Neural cell (in vitro differentiated cells): ENCODE results near the gene PHLPP2. TPM values are rescaled to one million over a fixed set of nuclear protein-coding genes. Genes with fewer than 3 reads are reported as not detected.

ENCODE experiments used
- H2AFZ ChIP-seq: fragments of 200-600, 300-800 bp; sonication (generic), shearing (Covaris generic); 2 replicates; pipeline ENCODE4 v1.6.0; 2014; ENCODE audit warnings: low read depth, mild to moderate bottlenecking, antibody characterized with exemption, low read length, moderate library complexity
- H3F3A ChIP-seq: fragments of 200-600 bp; shearing (Covaris generic); 2 replicates; pipeline ENCODE4 v1.6.1; 2016; ENCODE audit warnings: mild to moderate bottlenecking, moderate library complexity, mixed read lengths, antibody characterized with exemption, low read length; ENCODE audit not compliant: insufficient read depth, poor library complexity, severe bottlenecking
- H3K27ac ChIP-seq: fragments of 200-600, 300-800 bp; sonication (generic), shearing (Covaris generic); 2 replicates; pipeline ENCODE4 v1.5.1; 2014; ENCODE audit warnings: mild to moderate bottlenecking, low read length, moderate library complexity
- H3K27me3 ChIP-seq: fragments of 300-800, 200-600 bp; sonication (generic), shearing (Covaris generic); 2 replicates; pipeline ENCODE4 v1.6.0; 2014; ENCODE audit warnings: mild to moderate bottlenecking, low read depth, low read length, moderate library complexity; ENCODE audit not compliant: insufficient read depth
- H3K36me3 ChIP-seq: fragments of 300-800, 200-600 bp; sonication (generic), shearing (Covaris generic); 2 replicates; pipeline ENCODE4 v1.5.1; 2014; ENCODE audit warnings: mild to moderate bottlenecking, antibody characterized with exemption, low read length, moderate library complexity; ENCODE audit not compliant: insufficient read depth
- H3K4me2 ChIP-seq: fragments of 300-800, 200-600 bp; sonication (generic), shearing (Covaris generic); 2 replicates; pipeline ENCODE4 v1.6.0; 2014; ENCODE audit warnings: mild to moderate bottlenecking, low read length
- H3K4me3 ChIP-seq: fragments of 300-800, 200-600 bp; sonication (generic), shearing (Covaris generic); 2 replicates; pipeline ENCODE4 v1.5.1; 2014; ENCODE audit warnings: mild to moderate bottlenecking, low read length, moderate library complexity
- H3K79me2 ChIP-seq: fragments of 200-600 bp; shearing (Covaris generic); replicated peaks from 2 replicates; pipeline ENCODE4 v1.6.0; 2014; ENCODE audit warnings: mild to moderate bottlenecking, low read length, moderate library complexity; ENCODE audit not compliant: insufficient read depth
- H3K9ac ChIP-seq: fragments of 300-800, 200-600 bp; sonication (generic), shearing (Covaris generic); 2 replicates; pipeline ENCODE4 v1.6.1; 2016; ENCODE audit warnings: mild to moderate bottlenecking, low read length, mixed read lengths
- H3K9me2 ChIP-seq: fragments of 200-600 bp; shearing (Covaris generic); 2 replicates; pipeline ENCODE4 v1.6.1; 2016; ENCODE audit warnings: mild to moderate bottlenecking, low read length, mixed read lengths; ENCODE audit not compliant: insufficient read depth
- H3K9me3 ChIP-seq: fragments of 200-600, 300-800 bp; sonication (generic), shearing (Covaris generic); 2 replicates; pipeline ENCODE4 v1.6.1; 2016; ENCODE audit warnings: mild to moderate bottlenecking, mixed run types, low read length, moderate library complexity, mixed read lengths
- H4K20me1 ChIP-seq: fragments of 200-600 bp; shearing (Covaris generic); 2 replicates; pipeline ENCODE4 v1.6.1; 2016; ENCODE audit warnings: mild to moderate bottlenecking, mixed run types; ENCODE audit not compliant: insufficient read depth
- EP300 ChIP-seq: fragments of 450-650 bp; conservative IDR thresholded peaks from 2 replicates; pipeline ENCODE4 v1.6.1; 2014; ENCODE audit warnings: antibody characterized with exemption, mild to moderate bottlenecking, moderate library complexity; ENCODE audit not compliant: poor library complexity, severe bottlenecking
- EZH2 ChIP-seq: fragments of 200-600, 300-800 bp; shearing (Covaris generic), sonication (generic); IDR thresholded peaks from 2 replicates; pipeline ENCODE4 v1.6.1; 2014; ENCODE audit warnings: antibody characterized with exemption, low read length, borderline replicate concordance, mild to moderate bottlenecking; ENCODE audit not compliant: insufficient read depth, poor library complexity, severe bottlenecking
- MXI1 ChIP-seq: fragments of 450-650 bp; conservative IDR thresholded peaks from 2 replicates; pipeline ENCODE4 v1.6.1; 2014; ENCODE audit warnings: antibody characterized with exemption, mild to moderate bottlenecking; ENCODE audit not compliant: poor library complexity, severe bottlenecking
- POLR2AphosphoS5 ChIP-seq: IDR thresholded peaks from 2 replicates; pipeline ENCODE4 v1.6.1; 2012
- RAD21 ChIP-seq: fragments of 450-650 bp; conservative IDR thresholded peaks from 2 replicates; pipeline ENCODE4 v1.6.1; 2014; ENCODE audit warnings: antibody characterized with exemption, mild to moderate bottlenecking, moderate library complexity
- SMC3 ChIP-seq: fragments of 450-650 bp; conservative IDR thresholded peaks from 2 replicates; pipeline ENCODE4 v1.6.1; 2014; ENCODE audit warnings: antibody characterized with exemption, mild to moderate bottlenecking, moderate library complexity; ENCODE audit not compliant: poor library complexity
- TAF1 ChIP-seq: IDR thresholded peaks from 2 replicates; pipeline ENCODE4 v1.6.1; 2012; ENCODE audit warnings: low read depth
- polyA plus RNA-seq: library from polyadenylated mRNA; depleted of rRNA; stranded (reverse); fragments of >200 nt; gene quantifications from 2 replicates; pipeline ENCODE4 v1.2.3, GENCODE V29; 2014
- TF ChIP-seq, protein P1 (sequence below): IDR thresholded peaks from 2 replicates; pipeline ENCODE4 v1.6.1; 2012; ENCODE audit warnings: borderline replicate concordance
- TF ChIP-seq, protein P2 (sequence below): fragments of 450-650 bp; IDR thresholded peaks from 2 replicates; pipeline ENCODE4 v1.5.1; 2014; ENCODE audit warnings: antibody characterized with exemption, mild to moderate bottlenecking, moderate library complexity; ENCODE audit not compliant: poor library complexity, severe bottlenecking

PHLPP2 gene
- polyA plus RNA-seq, 1 donor from 2014 or later: 11.0 TPM

DNA sequence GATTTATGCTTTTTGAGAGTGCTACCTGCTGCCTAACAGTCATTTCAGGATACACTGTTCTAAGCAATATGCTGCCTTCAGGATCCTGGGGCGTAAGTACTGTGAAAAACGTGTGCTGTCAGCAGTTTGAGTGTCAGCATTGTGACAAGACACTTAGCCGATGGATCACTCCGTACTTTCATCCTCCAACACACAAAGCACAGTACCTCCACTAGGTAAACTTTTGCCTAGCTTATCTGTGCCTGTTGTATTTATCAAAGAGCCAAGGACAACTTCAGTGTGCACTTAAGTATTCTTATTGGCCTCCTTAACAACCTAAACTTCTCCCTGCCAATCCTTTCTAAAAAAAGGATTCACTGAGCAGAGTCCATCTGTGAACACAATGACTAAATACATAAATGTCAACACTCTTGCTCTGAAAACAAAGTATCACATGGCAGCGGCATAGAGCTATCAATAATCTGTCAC lies 33.8 kb upstream of the PHLPP2 start:
- Histone ChIP-seq H3K9me3 (no peaks in the 10 kb centered on the region), H3K9ac (no peak overlapping the region), H3K4me3 (no peak overlapping the region), H3F3A (no peaks in the 10 kb centered on the region), H4K20me1 (no peaks in the 10 kb centered on the region), H3K36me3 (peaks cover 19% of the 10 kb centered on the region), H3K27ac (no peak overlapping the region), H3K79me2 (no peaks in the 10 kb centered on the region), H3K27me3 (no peaks in the 10 kb centered on the region), H3K4me2 (no peak overlapping the region), H3K9me2 (no peaks in the 10 kb centered on the region), H2AFZ (no peak overlapping the region)
- TF ChIP-seq EP300 (no peak), POLR2AphosphoS5 (no peak), RAD21 (no peak), EZH2 (no peak), MXI1 (no peak), SMC3 (no peak), TAF1 (no peak)
- TF ChIP-seq, protein P1, sequence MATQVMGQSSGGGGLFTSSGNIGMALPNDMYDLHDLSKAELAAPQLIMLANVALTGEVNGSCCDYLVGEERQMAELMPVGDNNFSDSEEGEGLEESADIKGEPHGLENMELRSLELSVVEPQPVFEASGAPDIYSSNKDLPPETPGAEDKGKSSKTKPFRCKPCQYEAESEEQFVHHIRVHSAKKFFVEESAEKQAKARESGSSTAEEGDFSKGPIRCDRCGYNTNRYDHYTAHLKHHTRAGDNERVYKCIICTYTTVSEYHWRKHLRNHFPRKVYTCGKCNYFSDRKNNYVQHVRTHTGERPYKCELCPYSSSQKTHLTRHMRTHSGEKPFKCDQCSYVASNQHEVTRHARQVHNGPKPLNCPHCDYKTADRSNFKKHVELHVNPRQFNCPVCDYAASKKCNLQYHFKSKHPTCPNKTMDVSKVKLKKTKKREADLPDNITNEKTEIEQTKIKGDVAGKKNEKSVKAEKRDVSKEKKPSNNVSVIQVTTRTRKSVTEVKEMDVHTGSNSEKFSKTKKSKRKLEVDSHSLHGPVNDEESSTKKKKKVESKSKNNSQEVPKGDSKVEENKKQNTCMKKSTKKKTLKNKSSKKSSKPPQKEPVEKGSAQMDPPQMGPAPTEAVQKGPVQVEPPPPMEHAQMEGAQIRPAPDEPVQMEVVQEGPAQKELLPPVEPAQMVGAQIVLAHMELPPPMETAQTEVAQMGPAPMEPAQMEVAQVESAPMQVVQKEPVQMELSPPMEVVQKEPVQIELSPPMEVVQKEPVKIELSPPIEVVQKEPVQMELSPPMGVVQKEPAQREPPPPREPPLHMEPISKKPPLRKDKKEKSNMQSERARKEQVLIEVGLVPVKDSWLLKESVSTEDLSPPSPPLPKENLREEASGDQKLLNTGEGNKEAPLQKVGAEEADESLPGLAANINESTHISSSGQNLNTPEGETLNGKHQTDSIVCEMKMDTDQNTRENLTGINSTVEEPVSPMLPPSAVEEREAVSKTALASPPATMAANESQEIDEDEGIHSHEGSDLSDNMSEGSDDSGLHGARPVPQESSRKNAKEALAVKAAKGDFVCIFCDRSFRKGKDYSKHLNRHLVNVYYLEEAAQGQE: no peak
- TF ChIP-seq, protein P2, sequence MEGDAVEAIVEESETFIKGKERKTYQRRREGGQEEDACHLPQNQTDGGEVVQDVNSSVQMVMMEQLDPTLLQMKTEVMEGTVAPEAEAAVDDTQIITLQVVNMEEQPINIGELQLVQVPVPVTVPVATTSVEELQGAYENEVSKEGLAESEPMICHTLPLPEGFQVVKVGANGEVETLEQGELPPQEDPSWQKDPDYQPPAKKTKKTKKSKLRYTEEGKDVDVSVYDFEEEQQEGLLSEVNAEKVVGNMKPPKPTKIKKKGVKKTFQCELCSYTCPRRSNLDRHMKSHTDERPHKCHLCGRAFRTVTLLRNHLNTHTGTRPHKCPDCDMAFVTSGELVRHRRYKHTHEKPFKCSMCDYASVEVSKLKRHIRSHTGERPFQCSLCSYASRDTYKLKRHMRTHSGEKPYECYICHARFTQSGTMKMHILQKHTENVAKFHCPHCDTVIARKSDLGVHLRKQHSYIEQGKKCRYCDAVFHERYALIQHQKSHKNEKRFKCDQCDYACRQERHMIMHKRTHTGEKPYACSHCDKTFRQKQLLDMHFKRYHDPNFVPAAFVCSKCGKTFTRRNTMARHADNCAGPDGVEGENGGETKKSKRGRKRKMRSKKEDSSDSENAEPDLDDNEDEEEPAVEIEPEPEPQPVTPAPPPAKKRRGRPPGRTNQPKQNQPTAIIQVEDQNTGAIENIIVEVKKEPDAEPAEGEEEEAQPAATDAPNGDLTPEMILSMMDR: no peak

DNA sequence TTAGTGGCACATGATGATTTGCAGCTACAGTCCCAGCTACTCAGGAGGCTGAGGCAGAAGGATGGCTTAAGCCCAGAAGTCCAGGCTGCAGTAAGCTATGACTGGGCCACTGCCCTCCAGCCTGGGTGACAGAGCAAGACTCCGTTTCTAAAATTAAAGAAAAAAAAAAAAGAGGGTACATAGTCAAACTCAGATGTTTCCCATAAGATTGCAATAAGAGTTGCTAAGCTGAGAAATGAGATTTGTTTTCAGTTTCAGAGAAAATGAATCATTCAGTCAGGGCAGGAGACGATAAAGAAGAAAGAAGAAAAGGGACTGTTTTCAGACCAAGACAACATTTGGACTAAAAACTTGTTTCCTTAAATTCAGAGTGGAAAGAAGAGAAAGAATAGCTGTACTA lies 30.2 kb upstream of the PHLPP2 start:
- Histone ChIP-seq H3K27ac (no peak overlapping the region), H3K4me3 (no peak overlapping the region), H3K27me3 (no peaks in the 10 kb centered on the region), H3K9me2 (no peaks in the 10 kb centered on the region), H2AFZ (no peak overlapping the region), H3K4me2 (no peak overlapping the region), H3K9me3 (no peaks in the 10 kb centered on the region), H3K79me2 (no peaks in the 10 kb centered on the region), H3K36me3 (peaks cover 18% of the 10 kb centered on the region), H3K9ac (no peak overlapping the region), H4K20me1 (no peaks in the 10 kb centered on the region), H3F3A (no peaks in the 10 kb centered on the region)
- TF ChIP-seq, protein P1: no peak
- TF ChIP-seq EZH2 (no peak), SMC3 (no peak), POLR2AphosphoS5 (no peak), EP300 (no peak), MXI1 (no peak), RAD21 (no peak)
- TF ChIP-seq, protein P2: no peak
